H9 (cell line): ENCODE measurements around the gene LONP2. TPM values are rescaled to one million over a fixed set of nuclear protein-coding genes. Genes with fewer than 3 reads are reported as not detected.

Source experiments
- DNase-seq: peaks from one replicate; pipeline ENCODE4 v3.0.0-alpha.2; 2017
- H2AFZ ChIP-seq: one replicate; pipeline ENCODE4 v1.6.1; 2013; ENCODE audit warnings: mild to moderate bottlenecking, low read length, control low read depth, moderate library complexity
- H2AK5ac ChIP-seq: 2 replicates; pipeline ENCODE4 v1.6.1; 2013; ENCODE audit warnings: low read length, control low read depth, mixed read lengths; ENCODE audit not compliant: insufficient read length
- H2BK120ac ChIP-seq: one replicate; pipeline ENCODE4 v1.6.1; 2013; ENCODE audit warnings: low read depth, mild to moderate bottlenecking, low read length, control low read depth, inconsistent platforms; ENCODE audit not compliant: poor library complexity, severe bottlenecking
- H2BK12ac ChIP-seq: 2 replicates; pipeline ENCODE4 v1.6.1; 2013; ENCODE audit warnings: low read length, control low read depth, mixed read lengths, low read depth; ENCODE audit not compliant: insufficient read length
- H2BK15ac ChIP-seq: 2 replicates; pipeline ENCODE4 v1.6.1; 2013; ENCODE audit warnings: low read depth, low read length, control low read depth
- H2BK20ac ChIP-seq: one replicate; pipeline ENCODE4 v1.6.1; 2013; ENCODE audit warnings: low read depth, mild to moderate bottlenecking, low read length, control low read depth, inconsistent platforms; ENCODE audit not compliant: poor library complexity, severe bottlenecking
- H2BK5ac ChIP-seq: 2 replicates; pipeline ENCODE4 v1.6.1; 2013; ENCODE audit warnings: low read length, control low read depth, mixed read lengths; ENCODE audit not compliant: insufficient read length
- H3K14ac ChIP-seq: 2 replicates; pipeline ENCODE4 v1.6.1; 2013; ENCODE audit warnings: low read length, control low read depth; ENCODE audit not compliant: insufficient read depth
- H3K18ac ChIP-seq: 2 replicates; pipeline ENCODE4 v1.6.1; 2013; ENCODE audit warnings: low read depth, mild to moderate bottlenecking, mixed read lengths, low read length, control low read depth; ENCODE audit not compliant: insufficient read length
- H3K23ac ChIP-seq: 2 replicates; pipeline ENCODE4 v1.6.1; 2013; ENCODE audit warnings: low read length, control low read depth, mixed read lengths, low read depth; ENCODE audit not compliant: insufficient read length
- H3K23me2 ChIP-seq: 2 replicates; pipeline ENCODE4 v1.6.1; 2013; ENCODE audit warnings: low read depth, mild to moderate bottlenecking, mixed read lengths, low read length, control low read depth; ENCODE audit not compliant: insufficient read length, poor library complexity, severe bottlenecking
- H3K27ac ChIP-seq: 2 replicates; pipeline ENCODE4 v1.5.1; 2013; ENCODE audit warnings: low read length, control low read depth, mixed read lengths, low read depth; ENCODE audit not compliant: insufficient read length
- H3K27me3 ChIP-seq: 2 replicates; pipeline ENCODE4 v1.6.1; 2013; ENCODE audit warnings: low read length, control low read depth, inconsistent platforms; ENCODE audit not compliant: insufficient read depth
- H3K4ac ChIP-seq: 2 replicates; pipeline ENCODE4 v1.6.1; 2013; ENCODE audit warnings: low read depth, mild to moderate bottlenecking, control low read depth, inconsistent platforms, low read length, moderate library complexity
- H3K4me1 ChIP-seq: 2 replicates; pipeline ENCODE4 v1.6.1; 2013; ENCODE audit warnings: low read length, control low read depth, inconsistent platforms; ENCODE audit not compliant: insufficient read depth
- H3K4me2 ChIP-seq: 2 replicates; pipeline ENCODE4 v1.6.1; 2013; ENCODE audit warnings: low read length, control low read depth, mixed read lengths; ENCODE audit not compliant: insufficient read length, insufficient read depth
- H3K56ac ChIP-seq: 2 replicates; pipeline ENCODE4 v1.6.1; 2013; ENCODE audit warnings: low read depth, mild to moderate bottlenecking, mixed read lengths, low read length, control low read depth; ENCODE audit not compliant: insufficient read length
- H3K79me1 ChIP-seq: 2 replicates; pipeline ENCODE4 v1.6.1; 2013; ENCODE audit warnings: low read depth, mild to moderate bottlenecking, moderate library complexity, low read length, control low read depth, inconsistent platforms; ENCODE audit not compliant: insufficient read depth, poor library complexity, severe bottlenecking
- H3K79me2 ChIP-seq: 2 replicates; pipeline ENCODE4 v1.6.1; 2013; ENCODE audit warnings: low read length, control low read depth, inconsistent platforms; ENCODE audit not compliant: insufficient read depth
- H3K9ac ChIP-seq: 2 replicates; pipeline ENCODE4 v1.6.1; 2013; ENCODE audit warnings: low read length, control low read depth, mixed read lengths; ENCODE audit not compliant: insufficient read length; ENCODE audit errors: extremely low read depth
- H3K9me3 ChIP-seq: one replicate; pipeline ENCODE4 v1.6.1; 2013; ENCODE audit warnings: low read depth, low read length, inconsistent platforms; ENCODE audit not compliant: control insufficient read depth
- H3T11ph ChIP-seq: one replicate; pipeline ENCODE4 v1.6.1; 2013; ENCODE audit warnings: mild to moderate bottlenecking, low read length, control low read depth, inconsistent platforms
- H4K20me1 ChIP-seq: one replicate; pipeline ENCODE4 v1.6.1; 2013; ENCODE audit not compliant: control insufficient read depth, insufficient read length, insufficient read depth
- H4K5ac ChIP-seq: 2 replicates; pipeline ENCODE4 v1.6.1; 2013; ENCODE audit warnings: low read depth, mild to moderate bottlenecking, mixed read lengths, low read length, control low read depth; ENCODE audit not compliant: insufficient read length
- H4K8ac ChIP-seq: replicated peaks from 2 replicates; pipeline ENCODE4 v1.6.1; 2013; ENCODE audit warnings: low read length, control low read depth, mixed read lengths, low read depth; ENCODE audit not compliant: insufficient read length
- H4K91ac ChIP-seq: 2 replicates; pipeline ENCODE4 v1.6.1; 2013; ENCODE audit warnings: low read depth, mild to moderate bottlenecking, moderate library complexity, mixed read lengths, low read length, control low read depth; ENCODE audit not compliant: insufficient read length
- H3K27ac Mint-ChIP-seq, 3 experiments: 2 replicates in 2 of 3; 3 replicates in 1 of 3; pipeline ENCODE4 v1.8.0; 2020 to 2021; ENCODE audit warnings: mixed read lengths in 3 of 3, mild to moderate bottlenecking in 1 of 3, moderate library complexity in 1 of 3
- H3K27me3 Mint-ChIP-seq: 2 replicates; pipeline ENCODE4 v1.8.0; 2021; ENCODE audit warnings: low read depth, mild to moderate bottlenecking, moderate library complexity, mixed read lengths
- H3K36me3 Mint-ChIP-seq, 3 experiments: 2 replicates in 2 of 3; 3 replicates in 1 of 3; pipeline ENCODE4 v1.8.0; 2020 to 2021; ENCODE audit warnings: low read depth in 3 of 3, mixed read lengths in 3 of 3; ENCODE audit not compliant: insufficient read depth in 1 of 3
- H3K4me1 Mint-ChIP-seq, 2 experiments: 2 replicates each; pipeline ENCODE4 v1.8.0; 2020; ENCODE audit warnings: mixed read lengths in 2 of 2
- H3K4me3 Mint-ChIP-seq, 2 experiments: 2 replicates in 1 of 2; 3 replicates in 1 of 2; pipeline ENCODE4 v1.8.0; 2020 to 2021; ENCODE audit warnings: mild to moderate bottlenecking in 2 of 2, mixed read lengths in 2 of 2, moderate library complexity in 1 of 2
- H3K9me3 Mint-ChIP-seq, 2 experiments: 2 replicates in 1 of 2; 3 replicates in 1 of 2; pipeline ENCODE4 v1.8.0; 2020; ENCODE audit warnings: mild to moderate bottlenecking in 2 of 2, mixed read lengths in 2 of 2, moderate library complexity in 1 of 2
- WGBS: extraction: QIAGEN DNeasy Blood & Tissue Kit; methylation state at CpG from one replicate; pipeline ENCODE4 v1.1.7; 2013; ENCODE audit warnings: missing lambda C conversion rate, low lambda C conversion rate, mixed read lengths; ENCODE audit not compliant: insufficient read length; ENCODE audit errors: extremely low coverage; 5-methylcytosine and 5-hydroxymethylcytosine counted together
- total RNA-seq: library from RNA; stranded (reverse); gene quantifications from 2 replicates; pipeline ENCODE4 v1.2.1, GENCODE V29; 2021
- TF ChIP-seq, protein P1 (sequence below): fragments of 200-600 bp; sonication (generic); conservative IDR thresholded peaks from 3 replicates; pipeline ENCODE4 v1.8.0; 2021; ENCODE audit warnings: antibody characterized with exemption, mild to moderate bottlenecking

Gene LONP2
- total RNA-seq, 1 experiment from 2014 or later: 27.8 TPM

- peaks cover 15 to 23% of the 10 kb centered on the region in 2 experiments for H3K4me1 Mint-ChIP-seq
- peaks cover 6% of the 10 kb centered on the region; the same call in 1 of the 2 replicates for H3K4me1 ChIP-seq
- H3K14ac ChIP-seq: no peak overlapping the region
- H3K9me3 Mint-ChIP-seq: no peaks in the 10 kb centered on the region
- no peaks in the 10 kb centered on the region for H3K36me3 Mint-ChIP-seq
- WGBS: no CpG with 5 or more reads among the region's 4 CpGs
- no peak overlapping the region for H3K18ac ChIP-seq
- no peak overlapping the region for H2BK5ac ChIP-seq
- H3K56ac ChIP-seq: no peak overlapping the region
- H2AFZ ChIP-seq: no peak overlapping the region
- H3K23ac ChIP-seq: no peak overlapping the region
- no peak overlapping the region for H3K27ac ChIP-seq
- no peak overlapping the region for H2BK120ac ChIP-seq
- H3K9me3 ChIP-seq: no peaks in the 10 kb centered on the region
- no peak overlapping the region for H2AK5ac ChIP-seq
- H3K79me2 ChIP-seq: peaks cover 55% of the 10 kb centered on the region
- no peak overlapping the region for H2BK12ac ChIP-seq
- H3K79me1 ChIP-seq: peaks cover 2% of the 10 kb centered on the region
- TF ChIP-seq, protein P1, sequence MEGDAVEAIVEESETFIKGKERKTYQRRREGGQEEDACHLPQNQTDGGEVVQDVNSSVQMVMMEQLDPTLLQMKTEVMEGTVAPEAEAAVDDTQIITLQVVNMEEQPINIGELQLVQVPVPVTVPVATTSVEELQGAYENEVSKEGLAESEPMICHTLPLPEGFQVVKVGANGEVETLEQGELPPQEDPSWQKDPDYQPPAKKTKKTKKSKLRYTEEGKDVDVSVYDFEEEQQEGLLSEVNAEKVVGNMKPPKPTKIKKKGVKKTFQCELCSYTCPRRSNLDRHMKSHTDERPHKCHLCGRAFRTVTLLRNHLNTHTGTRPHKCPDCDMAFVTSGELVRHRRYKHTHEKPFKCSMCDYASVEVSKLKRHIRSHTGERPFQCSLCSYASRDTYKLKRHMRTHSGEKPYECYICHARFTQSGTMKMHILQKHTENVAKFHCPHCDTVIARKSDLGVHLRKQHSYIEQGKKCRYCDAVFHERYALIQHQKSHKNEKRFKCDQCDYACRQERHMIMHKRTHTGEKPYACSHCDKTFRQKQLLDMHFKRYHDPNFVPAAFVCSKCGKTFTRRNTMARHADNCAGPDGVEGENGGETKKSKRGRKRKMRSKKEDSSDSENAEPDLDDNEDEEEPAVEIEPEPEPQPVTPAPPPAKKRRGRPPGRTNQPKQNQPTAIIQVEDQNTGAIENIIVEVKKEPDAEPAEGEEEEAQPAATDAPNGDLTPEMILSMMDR: no peak
- DNase-seq: no peak
- H3K4me3 Mint-ChIP-seq: no peak overlapping the region
- H3K9ac ChIP-seq: no peak overlapping the region
- no peaks in the 10 kb centered on the region for H3K27me3 ChIP-seq
- no peaks in the 10 kb centered on the region for H4K20me1 ChIP-seq
- H3T11ph ChIP-seq: no peak overlapping the region
- H2BK20ac ChIP-seq: no peak overlapping the region
- no peak overlapping the region for H3K4me2 ChIP-seq
- H3K23me2 ChIP-seq: no peaks in the 10 kb centered on the region
- H3K4ac ChIP-seq: no peak overlapping the region
- H4K91ac ChIP-seq: no peak overlapping the region
- H4K8ac ChIP-seq: no peak overlapping the region
- H3K27me3 Mint-ChIP-seq: no peaks in the 10 kb centered on the region
- H2BK15ac ChIP-seq: no peak overlapping the region
- no peak overlapping the region for H4K5ac ChIP-seq
- no peak overlapping the region for H3K27ac Mint-ChIP-seq
Measured at GRCh38 chr16:48373258-48374029, 129.3 kb downstream of the LONP2 start.
